K562 (cell line): ENCODE measurements around the gene RERE. TPM values are rescaled to one million over a fixed set of nuclear protein-coding genes. Genes with fewer than 3 reads are reported as not detected.

Source experiments
- ATAC-seq: fragments of 200-7000 bp; cut with Tn5 transposase; 3 replicates; pipeline ENCODE4 v1.9.1; 2020; ENCODE audit warnings: moderate library complexity
- BruUV-seq: library from RNA; stranded (reverse); fragments of 400-500 nt; replicated peaks from 2 replicates; lab custom pipeline; 2021; lab: Mats Ljungman, UMichigan
- CTCF ChIA-PET: fragments of 300-600 bp; formaldehyde crosslinking; extraction: SDS; loops from one replicate; lab custom pipeline; 2021; ENCODE audit warnings: low intra/inter-chr PET ratio; lab: Yijun Ruan, JAX
- POLR2A ChIA-PET: fragments of 300-600, 350-650 bp; sonication (Branson Sonifier 250); formaldehyde crosslinking; extraction: SDS; loops from one replicate; lab custom pipeline; 2021; ENCODE audit warnings: antibody characterized with exemption, inconsistent platforms; lab: Yijun Ruan, JAX
- DNase-seq, 4 experiments: peaks; one replicate each; pipeline versions ENCODE4 v3.0.0 to v3.0.0-alpha.2; 2011 to 2018; ENCODE audit warnings: low spot score in 3 of 4, mixed read lengths in 3 of 4; ENCODE audit errors: extremely low read depth in 1 of 4
- FAIRE-seq: peaks from 2 replicates; lab custom pipeline; 2011; peaks lifted over from hg19 to GRCh38; lab: Jason Lieb, UNC
- H2AFZ ChIP-seq: 2 replicates; pipeline ENCODE4 v1.6.0; 2011; ENCODE audit warnings: low read depth, low read length, control low read depth, inconsistent platforms
- H3K27ac ChIP-seq: fragments of 200-600 bp; 3 replicates; pipeline ENCODE4 v1.8.0; 2011; ENCODE audit warnings: low read depth, mild to moderate bottlenecking, control low read depth, inconsistent platforms, low read length, moderate library complexity, mixed read lengths; ENCODE audit errors: extremely low read depth
- H3K27me3 ChIP-seq, 2 experiments: fragments of 300-600 bp in 1 of 2; 2 replicates in 1 of 2; 3 replicates in 1 of 2; pipeline versions ENCODE4 v1.6.0 to v1.8.0; 2011; ENCODE audit warnings: inconsistent platforms in 2 of 2, low read length in 2 of 2, mild to moderate bottlenecking in 1 of 2, mixed read lengths in 1 of 2, moderate library complexity in 1 of 2; ENCODE audit not compliant: control insufficient read depth in 2 of 2, insufficient read depth in 2 of 2
- H3K36me3 ChIP-seq: fragments of 300-600 bp; 3 replicates; pipeline ENCODE4 v1.8.0; 2011; ENCODE audit warnings: mild to moderate bottlenecking, low read length, inconsistent platforms; ENCODE audit not compliant: control insufficient read depth, insufficient read depth
- H3K4me1 ChIP-seq, 2 experiments: fragments of 200-600 bp in 1 of 2; replicated peaks in 1 of 2; 2 replicates in 1 of 2; 3 replicates in 1 of 2; pipeline versions ENCODE4 v1.5.1 to v1.8.0; 2011; ENCODE audit warnings: inconsistent platforms in 2 of 2, low read length in 2 of 2, mild to moderate bottlenecking in 1 of 2, mixed read lengths in 1 of 2, moderate library complexity in 1 of 2; ENCODE audit not compliant: control insufficient read depth in 2 of 2, insufficient read depth in 2 of 2
- H3K4me2 ChIP-seq: 2 replicates; pipeline ENCODE4 v1.6.1; 2011; ENCODE audit warnings: low read length, control low read depth, inconsistent platforms, mixed read lengths; ENCODE audit not compliant: insufficient read depth
- H3K4me3 ChIP-seq: fragments of 200-600 bp; sonication (generic), shearing (Covaris generic); 2 replicates; pipeline ENCODE4 v1.5.1; 2016; ENCODE audit warnings: control low read depth, inconsistent platforms
- H3K79me2 ChIP-seq: fragments of 200-600 bp; 3 replicates; pipeline ENCODE4 v1.8.0; 2011; ENCODE audit warnings: low read length, inconsistent platforms; ENCODE audit not compliant: control insufficient read depth, insufficient read depth
- H3K9ac ChIP-seq, 2 experiments: 2 replicates each; pipeline versions ENCODE4 v1.6.0 to v1.6.1; 2011; ENCODE audit warnings: low read depth in 2 of 2, low read length in 2 of 2, control low read depth in 1 of 2, inconsistent platforms in 1 of 2, mild to moderate bottlenecking in 1 of 2, mixed read lengths in 1 of 2; ENCODE audit not compliant: insufficient read depth in 1 of 2
- H3K9me1 ChIP-seq: one replicate; pipeline ENCODE4 v1.6.0; 2011; ENCODE audit warnings: inconsistent platforms, mild to moderate bottlenecking, low read length, moderate library complexity; ENCODE audit not compliant: control insufficient read depth, insufficient read depth
- H3K9me3 ChIP-seq: replicated peaks from 2 replicates; pipeline ENCODE4 v1.5.1; 2011; ENCODE audit warnings: low read depth, low read length, inconsistent platforms; ENCODE audit not compliant: control insufficient read depth, insufficient read depth
- H4K20me1 ChIP-seq: replicated peaks from 2 replicates; pipeline ENCODE4 v1.6.1; 2011; ENCODE audit warnings: low read length, inconsistent platforms, mixed read lengths; ENCODE audit not compliant: control insufficient read depth, insufficient read depth
- HMGN3 ChIP-seq: IDR thresholded peaks from 2 replicates; pipeline ENCODE4 v1.6.1; 2011; ENCODE audit warnings: borderline replicate concordance, low read depth, mild to moderate bottlenecking, mixed read lengths, low read length; ENCODE audit not compliant: insufficient read length; ENCODE audit errors: extremely low read depth
- PCBP1 ChIP-seq: fragments of 200-400 bp; formaldehyde crosslinking; IDR thresholded peaks from 2 replicates; pipeline ENCODE4 v1.6.1; 2018; ENCODE audit warnings: mild to moderate bottlenecking, low read depth, low read length; ENCODE audit not compliant: poor library complexity, severe bottlenecking
- RBM22 ChIP-seq: fragments of 200-400 bp; formaldehyde crosslinking; IDR thresholded peaks from 2 replicates; pipeline ENCODE4 v1.6.1; 2018; ENCODE audit warnings: low read length, low read depth; ENCODE audit not compliant: poor library complexity, severe bottlenecking
- ZNF668 ChIP-seq: fragments of 250-450 bp; sonication (Bioruptor Pico); IDR thresholded peaks from 2 replicates; pipeline ENCODE4 v1.8.0; 2022; ENCODE audit warnings: mild to moderate bottlenecking, inconsistent platforms
- WGBS: fragments of 100-300 bp; shearing (Covaris generic); methylation state at CpG from one replicate; pipeline ENCODE4 v1.1.6; 2016; ENCODE audit warnings: low coverage, mixed read lengths; ENCODE audit not compliant: insufficient coverage; ENCODE audit errors: missing lambda C conversion rate; 5-methylcytosine and 5-hydroxymethylcytosine counted together
- in situ Hi-C: fragments of 300-500 bp; cut with MboI; formaldehyde crosslinking; loops from 4 replicates; pipeline ENCODE4 v1.15.0; 2018; ENCODE audit warnings: inconsistent platforms, mixed read lengths
- intact Hi-C: fragments of 100-400 bp; cut with micrococcal nuclease; formaldehyde crosslinking; loops from 2 replicates; pipeline ENCODE4 v1.14.2; 2022
- polyA plus RNA-seq, 8 experiments: library from polyadenylated mRNA; depleted of rRNA in 4 of 8; stranded (reverse) in 5 of 8; unstranded in 3 of 8; fragments of >200 nt; fragmentation: Nextera tagmentation in 2 of 8; fragmentation: Illumina TruSeq in 1 of 8; extraction: Ambion mirVana in 2 of 8; extraction: Trizol in 1 of 8; gene quantifications; 2 replicates each; pipeline versions ENCODE4 v1.2.1 to v1.2.3, GENCODE V29; 2011 to 2014; ENCODE audit warnings: inconsistent platforms in 1 of 8, missing spikeins in 1 of 8
- total RNA-seq, 7 experiments: library from RNA; depleted of rRNA in 6 of 7; stranded (reverse); fragments of >200 nt in 6 of 7; fragmentation: Illumina TruSeq in 2 of 7; extraction: Trizol in 2 of 7; gene quantifications; 2 replicates each; pipeline versions ENCODE4 v1.2.1 to v1.2.3, GENCODE V29; 2011 to 2021; ENCODE audit warnings: low replicate concordance in 1 of 7
- TF ChIP-seq, protein P1 (sequence below): IDR thresholded peaks from 2 replicates; pipeline ENCODE4 v1.6.1; 2011; ENCODE audit warnings: borderline replicate concordance, low read depth, mild to moderate bottlenecking, moderate library complexity, low read length; ENCODE audit not compliant: insufficient read depth, poor library complexity, severe bottlenecking

The RERE gene
- total and polyA plus RNA-seq, 9 of the 15 experiments (the other 6 are each of a cell fraction or from before 2014, with no cell fraction given) = 3.0 to 51.5 (median 13.4) TPM

GRCh38 chr1:8358897-8359616 lies 458.4 kb downstream of the RERE start:
- intact Hi-C loops (no loop called here), in situ Hi-C loops (no loop called here)
- no peak; the same call in 2 of the 3 replicates for ATAC-seq
- Histone ChIP-seq H3K9ac (peak overlapping the region in 1 of 2 experiments; percentile 52; a peak in 2 of 4 replicates), H3K36me3 (peaks cover 80% of the 10 kb centered on the region), H3K79me2 (no peaks in the 10 kb centered on the region), H3K9me3 (no peaks in the 10 kb centered on the region), H4K20me1 (no peaks in the 10 kb centered on the region), H2AFZ (no peak overlapping the region), H3K27ac (no peak overlapping the region), H3K9me1 (no peaks in the 10 kb centered on the region), H3K4me1 (peaks cover 0 to 16% of the 10 kb centered on the region in 2 experiments; a peak in 1 of 5 replicates), H3K4me3 (no peak overlapping the region), H3K27me3 (no peaks in the 10 kb centered on the region; a peak in 1 of 5 replicates), H3K4me2 (no peak overlapping the region)
- TF ChIP-seq, protein P1, sequence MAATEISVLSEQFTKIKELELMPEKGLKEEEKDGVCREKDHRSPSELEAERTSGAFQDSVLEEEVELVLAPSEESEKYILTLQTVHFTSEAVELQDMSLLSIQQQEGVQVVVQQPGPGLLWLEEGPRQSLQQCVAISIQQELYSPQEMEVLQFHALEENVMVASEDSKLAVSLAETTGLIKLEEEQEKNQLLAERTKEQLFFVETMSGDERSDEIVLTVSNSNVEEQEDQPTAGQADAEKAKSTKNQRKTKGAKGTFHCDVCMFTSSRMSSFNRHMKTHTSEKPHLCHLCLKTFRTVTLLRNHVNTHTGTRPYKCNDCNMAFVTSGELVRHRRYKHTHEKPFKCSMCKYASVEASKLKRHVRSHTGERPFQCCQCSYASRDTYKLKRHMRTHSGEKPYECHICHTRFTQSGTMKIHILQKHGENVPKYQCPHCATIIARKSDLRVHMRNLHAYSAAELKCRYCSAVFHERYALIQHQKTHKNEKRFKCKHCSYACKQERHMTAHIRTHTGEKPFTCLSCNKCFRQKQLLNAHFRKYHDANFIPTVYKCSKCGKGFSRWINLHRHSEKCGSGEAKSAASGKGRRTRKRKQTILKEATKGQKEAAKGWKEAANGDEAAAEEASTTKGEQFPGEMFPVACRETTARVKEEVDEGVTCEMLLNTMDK = peak; percentile 26
- TF ChIP-seq HMGN3 = peak; percentile 19
- TF ChIP-seq PCBP1 = peak; percentile 16
- TF ChIP-seq ZNF668 (CRISPR knock-in tag) = no peak
- peak; percentile 75 for TF ChIP-seq RBM22
- WGBS = 94% methylated on average over 20 of the region's 26 CpGs
- no peak for FAIRE-seq
- ChIA-PET POLR2A (interaction anchor here (1.4 kb wide), 1 partner anchor 12 kb away, joined by 3 read pairs; no protein-coding TSS in a partner anchor), CTCF (no interaction called here)
- BruUV-seq = no TSS peak
- DNase-seq = no peak
